Naive thymus-derived CD4-positive, alpha-beta T cell (primary cell): ENCODE data around the gene DCK. TPM values are rescaled to one million over a fixed set of nuclear protein-coding genes. Genes with fewer than 3 reads are reported as not detected.
A peak's percentile ranks its signal among the peaks of the same experiment; 100 is the strongest.

Experiments used
- ATAC-seq: fragments of 150-1000 bp; cut with Tn5 transposase; 2 replicates; pipeline ENCODE4 v1.10.0; 2021; ENCODE audit warnings: mild to moderate bottlenecking, moderate library complexity
- CTCF ChIA-PET: fragments of 350-600 bp; sonication (Branson Sonifier 250); formaldehyde crosslinking; loops from one replicate; lab custom pipeline; 2021; ENCODE audit warnings: antibody characterized with exemption; lab: Charles Lee
- POLR2A ChIA-PET: fragments of 350-600 bp; sonication (Branson Sonifier 250); formaldehyde crosslinking; loops from one replicate; lab custom pipeline; 2021; ENCODE audit warnings: antibody characterized with exemption, inconsistent platforms; lab: Charles Lee
- DNase-seq, 9 donors: peaks; one replicate each; pipeline versions ENCODE4 v3.0.0 to v3.0.0-alpha.2; 2020 to 2022; ENCODE audit warnings: mixed read lengths in 1 of 9
- H3K27ac ChIP-seq: one replicate; pipeline ENCODE4 v1.7.0; 2013; ENCODE audit warnings: mild to moderate bottlenecking, low read depth, low read length, moderate library complexity
- H3K27me3 ChIP-seq, 2 donors: one replicate each; pipeline ENCODE4 v1.7.0; 2013; ENCODE audit warnings: low read length in 2 of 2, mild to moderate bottlenecking in 2 of 2, moderate library complexity in 2 of 2; ENCODE audit not compliant: control insufficient read depth in 2 of 2, insufficient read depth in 2 of 2
- H3K36me3 ChIP-seq, 3 experiments: 1 replicate in 2 of 3; 2 replicates in 1 of 3; pipeline ENCODE4 v1.7.0; 2013; ENCODE audit warnings: low read length in 3 of 3, mild to moderate bottlenecking in 3 of 3, moderate library complexity in 1 of 3; ENCODE audit not compliant: insufficient read depth in 3 of 3, control insufficient read depth in 2 of 3
- H3K4me1 ChIP-seq, 2 donors: one replicate each; pipeline ENCODE4 v1.7.0; 2013; ENCODE audit warnings: low read length in 2 of 2, mild to moderate bottlenecking in 2 of 2, moderate library complexity in 1 of 2; ENCODE audit not compliant: control insufficient read depth in 2 of 2, insufficient read depth in 2 of 2
- H3K4me3 ChIP-seq: 2 replicates; pipeline ENCODE4 v1.7.0; 2013; ENCODE audit warnings: mild to moderate bottlenecking, low read length
- H3K9me3 ChIP-seq, 3 experiments: 1 replicate in 2 of 3; 2 replicates in 1 of 3; pipeline ENCODE4 v1.7.0; 2013; ENCODE audit warnings: low read length in 3 of 3; ENCODE audit not compliant: control insufficient read depth in 2 of 3
- H3K27ac Mint-ChIP-seq, 9 donors: one replicate each; pipeline ENCODE4 v1.8.0; 2020 to 2022; ENCODE audit warnings: mixed read lengths in 9 of 9, mild to moderate bottlenecking in 8 of 9, moderate library complexity in 5 of 9, inconsistent platforms in 2 of 9
- H3K27me3 Mint-ChIP-seq, 5 donors: one replicate each; pipeline ENCODE4 v1.8.0; 2021 to 2022; ENCODE audit warnings: mixed read lengths in 5 of 5, mild to moderate bottlenecking in 1 of 5
- H3K36me3 Mint-ChIP-seq, 5 donors: one replicate each; pipeline ENCODE4 v1.8.0; 2020 to 2022; ENCODE audit warnings: mixed read lengths in 5 of 5, mild to moderate bottlenecking in 3 of 5, inconsistent platforms in 1 of 5
- H3K4me1 Mint-ChIP-seq, 7 donors: one replicate each; pipeline ENCODE4 v1.8.0; 2020 to 2022; ENCODE audit warnings: mixed read lengths in 7 of 7, mild to moderate bottlenecking in 3 of 7, inconsistent platforms in 1 of 7
- H3K4me3 Mint-ChIP-seq, 10 donors: one replicate each; pipeline ENCODE4 v1.8.0; 2020 to 2022; ENCODE audit warnings: mild to moderate bottlenecking in 10 of 10, mixed read lengths in 10 of 10, moderate library complexity in 6 of 10, inconsistent platforms in 2 of 10
- H3K9me3 Mint-ChIP-seq, 11 donors: one replicate each; pipeline ENCODE4 v1.8.0; 2020 to 2022; ENCODE audit warnings: mixed read lengths in 11 of 11, mild to moderate bottlenecking in 4 of 11, inconsistent platforms in 1 of 11, moderate library complexity in 1 of 11
- intact Hi-C, 2 donors: fragments of 100-400 bp; cut with micrococcal nuclease; formaldehyde crosslinking; loops; one replicate each; pipeline ENCODE4 v1.15.1; 2023
- polyA plus RNA-seq, 2 donors: library from polyadenylated mRNA; unstranded; fragments of 300-500 nt; fragmentation: Illumina TruSeq; gene quantifications; one replicate each; pipeline ENCODE4 v1.2.3, GENCODE V29; 2021
- total RNA-seq, 6 experiments: library from RNA in 5 of 6; stranded (reverse) in 5 of 6; gene quantifications; 1 replicate in 5 of 6; 2 replicates in 1 of 6; pipeline ENCODE4 v1.2.3 and lab custom pipeline; 2021 to 2026

Gene DCK
- total and polyA plus RNA-seq, 7 experiments from 2014 or later = 19.8 to 86.1 (median 50.6) TPM

DNA sequence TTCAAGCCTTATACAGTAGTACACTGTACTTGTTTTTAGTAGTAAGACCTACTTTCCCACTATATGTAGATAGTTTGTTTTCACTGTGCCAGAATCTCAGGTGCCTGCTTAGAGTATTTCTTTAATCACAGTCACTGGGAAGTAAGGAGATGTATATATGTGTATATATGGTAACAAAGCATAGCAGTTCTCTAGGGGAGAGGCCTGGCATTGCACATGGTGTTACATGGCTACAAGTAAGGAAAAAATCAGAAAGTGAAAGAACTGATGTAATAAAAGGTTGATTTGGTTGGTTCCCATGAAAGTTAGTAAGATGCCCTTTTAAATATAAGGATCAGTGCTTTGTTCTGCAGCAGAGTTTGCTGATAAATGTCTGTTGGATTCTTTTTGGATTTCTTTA is 9.3 kb upstream of the DCK start:
- ChIA-PET CTCF (interaction anchor here (0.7 to 1.0 kb wide), 2 partner anchors 26 to 283 kb away, joined by 3 to 6 read pairs; no protein-coding TSS in a partner anchor), POLR2A (no interaction called here)
- no peaks in the 10 kb centered on the region for H3K27me3 Mint-ChIP-seq
- H3K4me1 Mint-ChIP-seq = no peaks in the 10 kb centered on the region
- Histone ChIP-seq H3K36me3 (no peaks in the 10 kb centered on the region), H3K4me3 (no peak overlapping the region), H3K27ac (no peak overlapping the region), H3K4me1 (no peaks in the 10 kb centered on the region), H3K27me3 (no peaks in the 10 kb centered on the region), H3K9me3 (no peaks in the 10 kb centered on the region)
- peaks cover 0 to 4% (median 0%) of the 10 kb centered on the region in 5 donors for H3K36me3 Mint-ChIP-seq
- DNase-seq (no peak), ATAC-seq (no peak)
- H3K9me3 Mint-ChIP-seq = no peaks in the 10 kb centered on the region
- H3K4me3 Mint-ChIP-seq = no peak overlapping the region
- intact Hi-C loops = loop anchor here in 1 of 2 donors (1.0 to 2.0 kb wide), 2 partner anchors 26 to 201 kb away; no protein-coding TSS in a partner anchor
- H3K27ac Mint-ChIP-seq = no peak overlapping the region

DNA sequence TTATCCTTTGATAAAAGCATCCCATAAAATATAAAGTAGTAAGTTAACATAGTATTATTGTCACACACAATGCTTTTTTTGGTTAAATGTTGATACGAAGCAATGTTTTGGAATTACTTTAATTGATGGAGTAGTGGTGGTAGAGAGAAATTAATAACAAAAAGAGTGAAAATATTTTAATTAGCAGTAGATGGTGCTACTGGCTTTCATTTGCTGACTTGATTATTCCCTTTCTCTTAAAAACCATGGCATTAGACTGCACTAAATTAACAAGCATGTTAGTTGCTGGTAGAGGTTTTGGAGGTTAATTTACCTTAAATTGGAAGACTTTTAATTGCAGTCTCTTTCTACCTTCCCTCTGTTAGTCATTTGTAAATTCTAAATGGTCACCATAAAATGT is 8.9 kb upstream of the DCK start:
- Mint-ChIP-seq H3K36me3 (no peaks in the 10 kb centered on the region), H3K4me1 (no peaks in the 10 kb centered on the region), H3K4me3 (no peak overlapping the region), H3K27ac (no peak overlapping the region), H3K9me3 (no peaks in the 10 kb centered on the region), H3K27me3 (no peaks in the 10 kb centered on the region)
- ATAC-seq (peak; percentile 49), DNase-seq (peak in 1 of 9 donors; percentile 38)
- H3K27me3 ChIP-seq = no peaks in the 10 kb centered on the region
- H3K4me1 ChIP-seq = no peaks in the 10 kb centered on the region
- CTCF ChIA-PET = interaction anchor here (0.7 to 3.0 kb wide), 4 partner anchors 24 to 333 kb away, joined by 3 to 22 read pairs (median 4); no protein-coding TSS in a partner anchor
- H3K36me3 ChIP-seq = no peaks in the 10 kb centered on the region
- POLR2A ChIA-PET = no interaction called here
- intact Hi-C loops = loop anchor here in 1 of 2 donors (1.0 to 2.0 kb wide), 2 partner anchors 26 to 200 kb away; no protein-coding TSS in a partner anchor
- H3K4me3 ChIP-seq = no peak overlapping the region
- no peaks in the 10 kb centered on the region for H3K9me3 ChIP-seq
- H3K27ac ChIP-seq = no peak overlapping the region

DNA sequence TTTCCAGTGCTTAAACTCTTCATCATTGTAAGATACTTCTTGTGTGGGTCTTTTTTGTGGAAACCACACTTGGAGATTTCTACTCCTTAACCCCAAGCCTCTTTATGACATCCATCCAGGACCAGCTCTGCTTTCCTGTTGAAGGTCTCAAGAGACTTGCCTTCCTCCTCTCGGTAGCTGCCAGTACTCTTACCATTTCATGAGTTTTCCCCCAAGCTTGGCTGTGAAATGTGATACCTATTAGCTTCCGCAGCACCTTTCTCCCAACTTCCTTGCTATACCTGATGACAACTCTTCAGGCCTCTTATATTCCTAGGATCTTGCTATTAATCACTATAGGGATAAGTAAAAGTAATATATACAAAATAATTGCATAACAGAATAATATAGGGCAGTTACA is 1.9 kb upstream of the DCK start:
- Histone ChIP-seq H3K36me3 (peaks cover 0 to 6% (median 0%) of the 10 kb centered on the region in 3 experiments), H3K4me1 (peaks cover 9 to 23% of the 10 kb centered on the region in 2 donors), H3K9me3 (no peaks in the 10 kb centered on the region), H3K4me3 (no peak overlapping the region), H3K27ac (no peak overlapping the region), H3K27me3 (no peaks in the 10 kb centered on the region)
- peak overlapping the region in 2 of 10 donors; percentile 34 to 43 for H3K4me3 Mint-ChIP-seq
- H3K36me3 Mint-ChIP-seq = peaks cover 0 to 23% (median 0%) of the 10 kb centered on the region in 5 donors
- H3K9me3 Mint-ChIP-seq = no peaks in the 10 kb centered on the region
- POLR2A ChIA-PET = no interaction called here
- no peaks in the 10 kb centered on the region for H3K27me3 Mint-ChIP-seq
- no peak for DNase-seq
- CTCF ChIA-PET = interaction anchor here (0.5 to 1.0 kb wide), 2 partner anchors 51 to 90 kb away, joined by 3 read pairs; partner anchors contain the start of gene MOB1B
- ATAC-seq = no peak
- peak overlapping the region in 4 of 9 donors; percentile 28 to 95 (median 86) for H3K27ac Mint-ChIP-seq
- intact Hi-C loops = loop anchor here (5.0 kb wide), 2 partner anchors 64 to 254 kb away; no protein-coding TSS in a partner anchor
- H3K4me1 Mint-ChIP-seq = peaks cover 21 to 37% (median 27%) of the 10 kb centered on the region in 7 donors

DNA sequence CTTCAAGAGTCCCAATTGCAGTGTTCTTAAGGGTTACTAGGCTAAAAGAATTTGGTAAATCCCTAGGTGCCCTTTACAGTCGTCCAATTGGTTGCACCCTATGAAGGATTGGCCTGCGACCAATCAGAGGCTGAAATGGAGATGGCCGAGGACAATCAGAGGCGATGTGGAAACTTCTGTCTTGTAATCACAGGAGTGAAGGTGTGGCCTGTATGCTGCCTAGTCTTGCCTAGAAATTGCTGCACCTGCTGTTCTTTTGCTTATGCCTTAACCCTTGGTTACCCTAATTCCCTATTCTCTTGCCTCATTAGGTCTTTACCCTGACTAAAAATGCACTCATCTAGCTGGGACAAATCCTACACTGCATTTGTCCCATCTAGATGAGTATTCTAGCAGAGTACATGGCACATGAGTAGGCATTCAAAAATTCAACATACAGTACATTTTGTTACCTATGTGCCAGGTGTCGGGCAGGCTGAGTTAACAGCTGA is 1.0 kb upstream of the DCK start:
- Mint-ChIP-seq H3K9me3 (no peaks in the 10 kb centered on the region), H3K4me3 (peak overlapping the region; percentile 86 to 98 (median 94)), H3K27me3 (no peaks in the 10 kb centered on the region), H3K4me1 (peaks cover 29 to 46% (median 36%) of the 10 kb centered on the region in 7 donors), H3K27ac (peak overlapping the region; percentile 79 to 96 (median 94)), H3K36me3 (peaks cover 0 to 26% (median 0%) of the 10 kb centered on the region in 5 donors)
- intact Hi-C loops = loop anchor here (2.0 to 5.0 kb wide), 3 partner anchors 65 to 288 kb away; no protein-coding TSS in a partner anchor
- Histone ChIP-seq H3K4me3 (peak overlapping the region; percentile 86), H3K36me3 (peaks cover 0 to 6% (median 0%) of the 10 kb centered on the region in 3 experiments), H3K4me1 (peaks cover 18 to 26% of the 10 kb centered on the region in 2 donors), H3K27me3 (no peaks in the 10 kb centered on the region), H3K27ac (peak overlapping the region; percentile 79), H3K9me3 (no peaks in the 10 kb centered on the region)
- POLR2A ChIA-PET = interaction anchor here (1.1 to 3.9 kb wide), 4 partner anchors 14 to 305 kb away, joined by 3 to 28 read pairs (median 6); partner anchors contain the start of gene GRSF1
- ATAC-seq (no peak), DNase-seq (no peak)
- CTCF ChIA-PET = interaction anchor here (0.9 to 1.4 kb wide), 2 partner anchors 10 to 18 kb away, joined by 3 to 8 read pairs; no protein-coding TSS in a partner anchor

DNA sequence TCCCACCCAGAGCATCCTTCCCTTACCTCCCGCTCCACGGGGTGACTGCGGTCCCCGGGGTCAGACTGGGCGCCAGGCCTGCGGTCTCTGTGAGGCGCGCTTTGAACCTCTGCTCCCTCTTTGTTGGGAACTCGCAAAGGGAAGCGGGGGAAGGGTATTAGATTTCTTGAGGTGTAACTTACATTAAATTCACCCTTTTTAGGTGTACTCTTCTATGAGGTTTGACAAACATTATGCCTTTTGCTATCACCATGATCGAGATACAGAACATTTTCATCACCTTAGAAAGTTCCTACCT is 569 bp downstream of the DCK start:
- H3K36me3 ChIP-seq = peaks cover 0 to 14% (median 0%) of the 10 kb centered on the region in 3 experiments
- H3K36me3 Mint-ChIP-seq = peaks cover 0 to 36% (median 10%) of the 10 kb centered on the region in 5 donors
- H3K9me3 Mint-ChIP-seq = no peaks in the 10 kb centered on the region
- POLR2A ChIA-PET = interaction anchor here (0.6 to 3.9 kb wide), 12 partner anchors 7 to 305 kb away, joined by 3 to 28 read pairs (median 5); partner anchors contain the start of genes GRSF1, MOB1B and UTP3
- no peaks in the 10 kb centered on the region for H3K27me3 Mint-ChIP-seq
- intact Hi-C loops = loop anchor here (5.0 kb wide), 2 partner anchors 67 to 257 kb away; no protein-coding TSS in a partner anchor
- peaks cover 19 to 26% of the 10 kb centered on the region in 2 donors for H3K4me1 ChIP-seq
- H3K27me3 ChIP-seq = no peaks in the 10 kb centered on the region
- CTCF ChIA-PET = interaction anchor here (1.0 to 2.2 kb wide), 4 partner anchors 9 to 259 kb away, joined by 3 to 16 read pairs (median 6); partner anchors contain the start of gene MOB1B
- peak overlapping the region; percentile 79 for H3K27ac ChIP-seq
- H3K4me1 Mint-ChIP-seq = peaks cover 32 to 61% (median 50%) of the 10 kb centered on the region in 7 donors
- H3K4me3 Mint-ChIP-seq = peak overlapping the region; percentile 86 to 98 (median 94)
- H3K9me3 ChIP-seq = no peaks in the 10 kb centered on the region
- ATAC-seq (no peak), DNase-seq (peak in 1 of 9 donors; percentile 19)
- peak overlapping the region; percentile 86 for H3K4me3 ChIP-seq
- H3K27ac Mint-ChIP-seq = peak overlapping the region; percentile 84 to 97 (median 92)

DNA sequence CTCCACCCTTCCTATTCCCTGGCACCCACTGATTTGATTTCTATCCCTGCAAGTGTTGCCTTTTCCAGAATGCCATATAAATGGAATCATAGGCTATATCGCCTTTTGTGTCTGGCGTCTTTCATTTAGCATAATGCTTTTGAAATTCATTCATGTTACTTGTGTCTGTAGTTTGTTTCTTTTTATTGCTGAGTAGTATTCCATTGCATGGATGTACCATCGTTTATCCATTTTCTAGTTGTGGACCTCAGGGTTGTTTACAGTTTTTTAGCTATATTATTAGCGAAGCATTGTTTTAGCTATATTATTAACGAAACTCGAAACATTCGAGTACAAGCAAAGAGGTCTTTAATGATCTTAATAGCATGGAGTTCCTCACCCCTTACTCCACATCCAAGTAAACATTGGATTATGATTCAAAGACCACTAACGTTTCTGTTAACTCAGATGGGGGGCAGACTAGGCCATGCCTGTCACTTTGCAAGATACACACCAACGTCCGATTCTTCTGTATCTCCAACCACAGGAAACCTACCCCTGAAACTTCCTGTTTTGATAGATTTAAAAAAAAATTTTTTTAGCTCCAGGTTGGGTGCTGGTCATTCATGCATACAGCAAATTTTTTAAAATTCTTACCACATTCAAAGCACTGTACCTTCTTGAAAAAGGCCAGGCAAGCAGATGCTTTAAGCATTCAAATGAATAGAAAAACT is 1.1 kb downstream of the DCK start:
- ChIA-PET CTCF (interaction anchor here (0.7 to 2.2 kb wide), 3 partner anchors 13 to 260 kb away, joined by 4 to 16 read pairs (median 5); no protein-coding TSS in a partner anchor), POLR2A (interaction anchor here (1.3 to 3.9 kb wide), 6 partner anchors 8 to 306 kb away, joined by 3 to 28 read pairs (median 6); partner anchors contain the start of genes GRSF1 and UTP3)
- DNase-seq (no peak), ATAC-seq (no peak)
- Mint-ChIP-seq H3K27ac (peak overlapping the region; percentile 84 to 97 (median 92)), H3K36me3 (peaks cover 3 to 41% (median 16%) of the 10 kb centered on the region in 5 donors), H3K9me3 (peaks cover 0 to under 1% (median 0%) of the 10 kb centered on the region in 11 donors), H3K4me1 (peaks cover 37 to 66% (median 55%) of the 10 kb centered on the region in 7 donors), H3K27me3 (no peaks in the 10 kb centered on the region), H3K4me3 (peak overlapping the region; percentile 86 to 98 (median 94))
- intact Hi-C loops = loop anchor here (5.0 kb wide), 2 partner anchors 67 to 257 kb away; no protein-coding TSS in a partner anchor
- Histone ChIP-seq H3K27me3 (no peaks in the 10 kb centered on the region), H3K4me3 (peak overlapping the region; percentile 86), H3K4me1 (peaks cover 19 to 26% of the 10 kb centered on the region in 2 donors), H3K27ac (peak overlapping the region; percentile 79), H3K9me3 (no peaks in the 10 kb centered on the region), H3K36me3 (peaks cover 0 to 17% (median 0%) of the 10 kb centered on the region in 3 experiments)
